Measurements from ENCODE around the gene VIPR2. TPM values are rescaled to one million over a fixed set of nuclear protein-coding genes. Genes with fewer than 3 reads are reported as not detected.

VIPR2 gene
- total RNA-seq, 1 experiment from 2014 or later, result not detected

GRCh38 chr7:159057647-159058046 is 87.0 kb downstream of the VIPR2 start:
- TF ChIP-seq CTCF (conservative IDR thresholded peaks at IDR 0.05) (no peak), EZH2 (IDR thresholded peaks at IDR 0.05; ENCODE audit: low read depth) (no peak)
- no peak overlapping the region for H3K27ac ChIP-seq
- ChIA-PET POLR2A (ENCODE audit: unreplicated experiment) (no interaction called here), CTCF (no interaction called here)
- no peak overlapping the region for H3K4me2 ChIP-seq
- no peaks in the 10 kb centered on the region for H3F3A ChIP-seq (ENCODE audit: insufficient read depth, low read depth)
- intact Hi-C loops (cut with micrococcal nuclease; ENCODE audit: unreplicated experiment), result no loop called here
- BruUV-seq (replicated peaks), result no TSS peak
- H4K20me1 ChIP-seq (ENCODE audit: insufficient read depth), result no peaks in the 10 kb centered on the region
- DNase-seq, result no peak
- H3K4me3 ChIP-seq, result no peak overlapping the region
- H3K4me1 ChIP-seq (replicated peaks; ENCODE audit: insufficient read depth), result no peaks in the 10 kb centered on the region
- peaks cover 77% of the 10 kb centered on the region for H3K27me3 ChIP-seq (ENCODE audit: insufficient read depth, low read depth)
- H3K9me2 ChIP-seq (ENCODE audit: insufficient read depth), result no peaks in the 10 kb centered on the region
- no peak overlapping the region for H2AFZ ChIP-seq
- H3K9me3 ChIP-seq (ENCODE audit: insufficient read depth, low read depth), result no peaks in the 10 kb centered on the region
- H3K79me2 ChIP-seq (ENCODE audit: low read depth), result no peaks in the 10 kb centered on the region
- no peaks in the 10 kb centered on the region for H3K36me3 ChIP-seq (ENCODE audit: low read depth)

GRCh38 chr7:159056737-159057136 is 87.9 kb downstream of the VIPR2 start:
- intact Hi-C loops (cut with micrococcal nuclease; ENCODE audit: unreplicated experiment), result no loop called here
- Histone ChIP-seq H3K4me1 (replicated peaks; ENCODE audit: insufficient read depth) (no peaks in the 10 kb centered on the region), H3K4me3 (no peak overlapping the region), H3K36me3 (ENCODE audit: low read depth) (no peaks in the 10 kb centered on the region), H3K4me2 (no peak overlapping the region), H3F3A (ENCODE audit: insufficient read depth, low read depth) (no peaks in the 10 kb centered on the region), H3K79me2 (ENCODE audit: low read depth) (no peaks in the 10 kb centered on the region), H3K9me2 (ENCODE audit: insufficient read depth) (no peaks in the 10 kb centered on the region), H2AFZ (no peak overlapping the region), H3K27ac (no peak overlapping the region), H4K20me1 (ENCODE audit: insufficient read depth) (no peaks in the 10 kb centered on the region), H3K27me3 (ENCODE audit: insufficient read depth, low read depth) (peaks cover 86% of the 10 kb centered on the region), H3K9me3 (ENCODE audit: insufficient read depth, low read depth) (no peaks in the 10 kb centered on the region)
- no peak for DNase-seq
- ChIA-PET CTCF (interaction anchor here (0.6 kb wide), 1 partner anchor 132 kb away, joined by 6 read pairs; no protein-coding TSS in a partner anchor), POLR2A (ENCODE audit: unreplicated experiment) (no interaction called here)
- TF ChIP-seq CTCF (conservative IDR thresholded peaks at IDR 0.05) (no peak), EZH2 (IDR thresholded peaks at IDR 0.05; ENCODE audit: low read depth) (no peak)
- no TSS peak for BruUV-seq (replicated peaks)

- Histone ChIP-seq H3K79me2 (ENCODE audit: low read depth) (no peaks in the 10 kb centered on the region), H2AFZ (no peak overlapping the region), H3K9me2 (ENCODE audit: insufficient read depth) (no peaks in the 10 kb centered on the region), H3K4me1 (replicated peaks; ENCODE audit: insufficient read depth) (no peaks in the 10 kb centered on the region), H3K27me3 (ENCODE audit: insufficient read depth, low read depth) (peaks cover 94% of the 10 kb centered on the region), H3K36me3 (ENCODE audit: low read depth) (no peaks in the 10 kb centered on the region), H3K4me2 (no peak overlapping the region), H3K9me3 (ENCODE audit: insufficient read depth, low read depth) (no peaks in the 10 kb centered on the region), H3K4me3 (no peak overlapping the region), H3K27ac (no peak overlapping the region), H3F3A (ENCODE audit: insufficient read depth, low read depth) (no peaks in the 10 kb centered on the region), H4K20me1 (ENCODE audit: insufficient read depth) (no peaks in the 10 kb centered on the region)
- intact Hi-C loops (cut with micrococcal nuclease; ENCODE audit: unreplicated experiment), result no loop called here
- no TSS peak for BruUV-seq (replicated peaks)
- POLR2A ChIA-PET (ENCODE audit: unreplicated experiment), result no interaction called here
- CTCF ChIA-PET, result no interaction called here
- no peak for DNase-seq
- TF ChIP-seq EZH2 (IDR thresholded peaks at IDR 0.05; ENCODE audit: low read depth), result no peak
- TF ChIP-seq CTCF (conservative IDR thresholded peaks at IDR 0.05), result no peak
Observed at GRCh38 chr7:159051916-159052315, 92.8 kb downstream of the VIPR2 start.
